ENCODE data around the gene ALKBH7. TPM values are rescaled to one million over a fixed set of nuclear protein-coding genes. Genes with fewer than 3 reads are reported as not detected.

The ALKBH7 gene
- total RNA-seq, 6 experiments from 2014 or later: 40.8 to 60.7 (median 47.9) TPM

GRCh38 chr19:6376512-6377190 is 4.1 kb downstream of the ALKBH7 start:
- no peaks in the 10 kb centered on the region for H3K9me3 Mint-ChIP-seq
- no peaks in the 10 kb centered on the region for H3K27me3 Mint-ChIP-seq (ENCODE audit: insufficient read depth)
- peaks cover 8% of the 10 kb centered on the region for H3K36me3 Mint-ChIP-seq (ENCODE audit: low read depth)
- peaks cover 19% of the 10 kb centered on the region for H3K4me1 Mint-ChIP-seq (ENCODE audit: low read depth)
- no peak overlapping the region for H3K27ac Mint-ChIP-seq
- H3K4me3 Mint-ChIP-seq: no peak overlapping the region
- no peak for DNase-seq
- TF ChIP-seq CTCF (IDR thresholded peaks at IDR 0.05): no peak

GRCh38 chr19:6378041-6378440 is 5.4 kb downstream of the ALKBH7 start:
- no peaks in the 10 kb centered on the region for H3K27me3 Mint-ChIP-seq (ENCODE audit: insufficient read depth)
- peaks cover 12% of the 10 kb centered on the region for H3K36me3 Mint-ChIP-seq (ENCODE audit: low read depth)
- H3K4me3 Mint-ChIP-seq: no peak overlapping the region
- H3K9me3 Mint-ChIP-seq: no peaks in the 10 kb centered on the region
- H3K4me1 Mint-ChIP-seq (ENCODE audit: low read depth): peaks cover 13% of the 10 kb centered on the region; the same call in 1 of the 2 replicates
- DNase-seq: peak; percentile 34
- no peak overlapping the region for H3K27ac Mint-ChIP-seq
- TF ChIP-seq CTCF (IDR thresholded peaks at IDR 0.05): no peak

GRCh38 chr19:6378486-6378885 is 5.9 kb downstream of the ALKBH7 start:
- H3K27me3 Mint-ChIP-seq (ENCODE audit: insufficient read depth): no peaks in the 10 kb centered on the region
- peaks cover 12% of the 10 kb centered on the region; the same call in 1 of the 2 replicates for H3K4me1 Mint-ChIP-seq (ENCODE audit: low read depth)
- no peaks in the 10 kb centered on the region for H3K9me3 Mint-ChIP-seq
- no peak overlapping the region for H3K27ac Mint-ChIP-seq
- peaks cover 15% of the 10 kb centered on the region for H3K36me3 Mint-ChIP-seq (ENCODE audit: low read depth)
- no peak for TF ChIP-seq CTCF (IDR thresholded peaks at IDR 0.05)
- no peak overlapping the region for H3K4me3 Mint-ChIP-seq
- no peak for DNase-seq

- Mint-ChIP-seq H3K27me3 (ENCODE audit: insufficient read depth) (no peaks in the 10 kb centered on the region), H3K4me3 (no peak overlapping the region), H3K4me1 (ENCODE audit: low read depth) (peaks cover 7% of the 10 kb centered on the region; the same call in 1 of the 2 replicates), H3K9me3 (no peaks in the 10 kb centered on the region), H3K36me3 (ENCODE audit: low read depth) (peaks cover 19% of the 10 kb centered on the region), H3K27ac (no peak overlapping the region)
- DNase-seq: no peak
- no peak for TF ChIP-seq CTCF (IDR thresholded peaks at IDR 0.05)
Measured at GRCh38 chr19:6379744-6380143, 7.2 kb downstream of the ALKBH7 start.

- Mint-ChIP-seq H3K4me3 (no peak overlapping the region), H3K4me1 (ENCODE audit: low read depth) (peaks cover 7% of the 10 kb centered on the region; the same call in 1 of the 2 replicates), H3K27me3 (ENCODE audit: insufficient read depth) (no peaks in the 10 kb centered on the region), H3K9me3 (no peaks in the 10 kb centered on the region), H3K27ac (no peak overlapping the region), H3K36me3 (ENCODE audit: low read depth) (peaks cover 28% of the 10 kb centered on the region)
- no peak for DNase-seq
- no peak for TF ChIP-seq CTCF (IDR thresholded peaks at IDR 0.05)
Measured at GRCh38 chr19:6381030-6381750, 8.6 kb downstream of the ALKBH7 start.

Measured in HFFc6 (cell line).